IPS-18c (cell line): ENCODE results near the gene CFP.
"Not testable (repeated sequence)": the region's sequence is repeated elsewhere in the genome, so short reads cannot be mapped to it uniquely, and the experiment has no call there.

Experiments
- H3K4me3 ChIP-seq: 2 replicates; pipeline ENCODE4 v1.7.0; 2013; ENCODE audit warnings: low read depth, mild to moderate bottlenecking, low read length, moderate library complexity; ENCODE audit not compliant: insufficient read depth
- H3K9me3 ChIP-seq: one replicate; pipeline ENCODE4 v1.6.1; 2013; ENCODE audit warnings: mild to moderate bottlenecking, low read length, moderate library complexity; ENCODE audit not compliant: control insufficient read depth, insufficient read depth

CFP gene

GRCh38 chrX:47618923-47619485 lies 10.7 kb downstream of the CFP start:
- H3K9me3 ChIP-seq = peaks cover 7% of the 10 kb centered on the region
- peak overlapping the region; percentile 38; the same call in 1 of the 2 replicates for H3K4me3 ChIP-seq

- Histone ChIP-seq H3K4me3 (no peak overlapping the region), H3K9me3 (peaks cover 11% of the 10 kb centered on the region)
Measured at GRCh38 chrX:47614618-47615017, 15.1 kb downstream of the CFP start.

GRCh38 chrX:47613082-47613481 lies 16.6 kb downstream of the CFP start:
- Histone ChIP-seq H3K4me3 (no peak overlapping the region; the same call in 1 of the 2 replicates), H3K9me3 (peaks cover 11% of the 10 kb centered on the region)

GRCh38 chrX:47612418-47612817 lies 17.3 kb downstream of the CFP start:
- Histone ChIP-seq H3K9me3 (peaks cover 14% of the 10 kb centered on the region), H3K4me3 (no peak overlapping the region)

- Histone ChIP-seq H3K4me3 (no peak overlapping the region), H3K9me3 (peaks cover 19% of the 10 kb centered on the region)
Measured at GRCh38 chrX:47611926-47612325, 17.8 kb downstream of the CFP start.

- H3K9me3 ChIP-seq = peaks cover 19% of the 10 kb centered on the region
- no peak overlapping the region for H3K4me3 ChIP-seq
Measured at GRCh38 chrX:47611489-47611888, 18.2 kb downstream of the CFP start.

- peaks cover 16% of the 10 kb centered on the region for H3K9me3 ChIP-seq
- no peak overlapping the region for H3K4me3 ChIP-seq
Measured at GRCh38 chrX:47610511-47610910, 19.2 kb downstream of the CFP start.

GRCh38 chrX:47608130-47608810 lies 21.5 kb downstream of the CFP start:
- no peak overlapping the region for H3K4me3 ChIP-seq
- peaks cover 14% of the 10 kb centered on the region for H3K9me3 ChIP-seq

GRCh38 chrX:47607091-47607490 lies 22.6 kb downstream of the CFP start:
- H3K9me3 ChIP-seq = peaks cover 14% of the 10 kb centered on the region
- H3K4me3 ChIP-seq = no peak overlapping the region

- H3K9me3 ChIP-seq = peaks cover 10% of the 10 kb centered on the region
- no peak overlapping the region for H3K4me3 ChIP-seq
Measured at GRCh38 chrX:47605024-47605423, 24.7 kb downstream of the CFP start.

- H3K9me3 ChIP-seq = peaks cover 13% of the 10 kb centered on the region
- not testable (repeated sequence) for H3K4me3 ChIP-seq
Measured at GRCh38 chrX:47603125-47603524, 26.6 kb downstream of the CFP start.

GRCh38 chrX:47597222-47597621 lies 32.5 kb downstream of the CFP start:
- no peak overlapping the region for H3K4me3 ChIP-seq
- H3K9me3 ChIP-seq = peaks cover 5% of the 10 kb centered on the region

- Histone ChIP-seq H3K9me3 (peaks cover 5% of the 10 kb centered on the region), H3K4me3 (no peak overlapping the region)
Measured at GRCh38 chrX:47596256-47596655, 33.5 kb downstream of the CFP start.

- Histone ChIP-seq H3K4me3 (no peak overlapping the region), H3K9me3 (peaks cover 5% of the 10 kb centered on the region)
Measured at GRCh38 chrX:47595716-47596251, 33.9 kb downstream of the CFP start.

GRCh38 chrX:47593522-47593921 lies 36.2 kb downstream of the CFP start:
- Histone ChIP-seq H3K4me3 (no peak overlapping the region), H3K9me3 (no peaks in the 10 kb centered on the region)

GRCh38 chrX:47590984-47591383 lies 38.7 kb downstream of the CFP start:
- Histone ChIP-seq H3K9me3 (peaks cover 5% of the 10 kb centered on the region), H3K4me3 (no peak overlapping the region)

- Histone ChIP-seq H3K9me3 (peaks cover 8% of the 10 kb centered on the region), H3K4me3 (no peak overlapping the region)
Measured at GRCh38 chrX:47587906-47588735, 41.6 kb downstream of the CFP start.
